NCI-H2196 treated with DMSO at 0.1 percent for 48 hours (cell line): ENCODE results near the gene EVPL.
"Not testable (repeated sequence)": the region's sequence is repeated elsewhere in the genome, so short reads cannot be mapped to it uniquely, and the experiment has no call there.

ENCODE experiments used
- DNase-seq: peaks from one replicate; lab custom pipeline; 2025; ENCODE audit not compliant: unreplicated experiment; lab: John Stamatoyannopoulos, UW

EVPL gene

DNA sequence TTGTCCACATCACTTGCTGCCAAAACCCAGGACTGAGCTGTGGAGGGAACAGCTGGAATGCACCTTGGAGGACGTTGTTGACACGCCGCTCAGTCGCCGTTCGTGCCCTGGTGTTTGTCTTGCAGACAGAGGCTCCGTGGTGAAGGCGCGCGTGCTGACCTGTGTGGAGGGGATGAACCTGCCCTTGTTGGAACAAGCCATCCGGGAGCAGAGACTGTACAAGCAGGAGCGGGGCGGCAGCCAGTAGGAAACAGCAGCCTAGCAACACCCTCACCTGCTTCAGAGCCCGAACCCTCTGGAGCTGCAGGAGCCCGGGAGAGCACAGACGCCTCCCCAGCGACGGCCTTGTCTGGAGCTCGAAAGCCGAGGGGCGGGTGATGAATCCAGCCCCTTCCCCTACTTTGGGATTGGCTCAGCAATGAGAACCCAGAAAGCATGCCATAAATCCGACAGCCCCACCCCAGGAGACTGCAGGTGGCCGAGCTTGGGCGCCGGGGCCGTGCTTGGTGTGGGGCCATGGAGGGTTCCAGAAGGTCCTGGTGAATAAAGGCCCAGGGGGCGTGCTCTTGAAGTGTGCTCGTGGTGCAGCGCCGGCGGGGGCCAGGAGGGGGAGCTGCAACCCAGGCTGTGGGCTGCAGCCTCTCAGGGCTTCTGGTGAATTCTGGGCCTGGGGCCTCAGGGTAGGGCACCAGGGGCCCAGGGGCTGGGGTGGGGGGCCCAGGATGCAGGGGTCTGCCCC, 26.9 kb downstream of the EVPL start:
- DNase-seq: no peak

- no peak for DNase-seq
Measured at GRCh38 chr17:75998327-75998795, 28.7 kb downstream of the EVPL start.

DNA sequence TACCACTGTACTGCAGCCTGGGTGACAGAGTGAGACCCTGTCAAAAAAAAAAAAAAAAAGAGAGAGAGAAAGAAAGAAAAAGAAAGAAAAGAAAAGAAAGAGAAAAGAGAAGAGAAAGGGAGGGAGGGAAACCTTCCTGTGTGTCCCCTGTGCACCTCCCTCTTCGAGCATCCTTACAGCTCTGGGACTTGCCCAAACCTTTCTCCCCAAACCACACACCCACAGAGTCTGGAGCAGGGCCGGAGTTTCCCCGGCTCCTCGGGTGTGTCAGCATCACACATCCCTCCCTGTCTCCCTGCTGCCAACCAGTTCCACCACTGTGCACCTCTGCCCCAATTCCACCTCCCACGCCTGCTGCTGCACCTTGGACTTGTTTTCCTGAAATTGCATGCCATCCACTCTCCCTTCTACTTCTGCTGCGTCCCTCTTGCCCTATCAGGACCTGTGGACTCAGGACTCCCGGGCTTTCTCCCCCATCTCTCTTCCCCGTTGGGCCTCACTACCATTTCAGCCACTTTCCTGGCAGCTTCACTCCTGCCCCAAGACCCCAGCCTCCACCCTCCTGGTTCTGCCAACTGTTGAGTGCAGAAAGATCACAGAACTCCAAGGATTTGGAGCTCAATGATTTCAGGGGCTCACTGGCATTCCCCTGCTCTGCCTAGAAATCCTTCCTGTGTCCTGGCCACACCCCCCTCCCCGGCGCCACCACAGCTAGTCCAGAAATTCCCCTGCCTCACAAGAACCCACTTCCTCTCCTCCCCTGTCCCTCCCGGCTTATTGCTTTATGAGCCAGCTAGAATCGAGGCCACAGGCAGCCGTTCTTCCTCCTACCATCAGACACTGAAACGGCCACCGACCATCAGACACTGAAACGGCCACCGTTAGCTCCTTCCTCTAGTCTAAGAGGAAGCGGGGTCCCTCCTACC, 30.2 kb downstream of the EVPL start:
- no peak for DNase-seq

DNA sequence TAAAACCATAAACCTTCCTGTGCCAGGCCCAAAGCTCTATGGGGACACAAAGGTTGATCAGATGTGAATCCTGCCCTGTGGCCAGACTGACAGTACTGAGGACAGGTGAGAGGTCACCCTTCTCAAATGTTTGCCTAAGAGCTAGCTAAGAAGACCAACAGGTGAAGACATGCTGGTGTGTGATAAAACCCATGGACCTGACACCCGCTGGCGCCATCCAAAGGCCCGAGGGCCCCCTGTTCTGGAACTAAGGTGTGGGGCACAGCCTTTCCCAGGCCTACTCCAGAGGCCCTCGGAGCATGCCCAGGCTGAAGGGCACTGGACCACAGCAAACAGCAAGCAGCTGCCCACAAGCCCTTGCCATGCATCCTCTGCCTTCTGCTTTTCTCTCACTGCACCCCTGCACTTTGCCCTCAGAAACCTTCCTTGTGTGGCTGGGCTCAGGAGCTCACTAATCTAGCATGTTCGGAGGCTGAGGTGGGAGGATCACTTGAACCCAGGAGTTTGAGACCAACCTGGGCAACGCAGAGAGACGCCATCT, 31.7 kb downstream of the EVPL start:
- DNase-seq: no peak

DNA sequence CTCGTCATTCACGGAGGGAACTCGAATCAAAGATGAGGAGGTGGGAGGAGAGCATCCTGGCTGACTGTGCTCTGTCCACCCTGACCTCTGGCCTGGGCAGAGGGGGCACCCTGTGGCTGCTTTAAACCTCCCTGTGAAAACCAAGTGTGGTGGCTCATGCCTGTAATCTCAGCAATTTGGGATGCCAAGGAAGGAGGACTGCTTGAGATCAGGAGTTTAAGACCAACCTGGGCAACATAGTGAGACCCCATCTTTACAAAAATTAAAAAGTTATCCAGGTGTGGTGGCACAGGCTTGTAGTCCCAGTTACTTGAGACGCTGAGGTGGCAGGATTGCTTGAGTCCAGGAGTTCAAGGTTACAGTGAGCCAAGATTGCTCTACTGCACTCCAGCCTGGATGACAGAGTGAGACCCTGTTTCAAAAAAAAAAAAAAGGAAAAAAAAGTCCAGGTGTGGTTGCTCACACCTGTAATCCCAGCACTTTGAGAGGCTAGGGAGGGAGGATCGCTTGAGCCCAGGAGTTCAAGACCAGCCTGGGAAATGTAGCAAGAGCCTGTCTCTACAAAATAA, 32.2 kb downstream of the EVPL start:
- DNase-seq: no peak

DNA sequence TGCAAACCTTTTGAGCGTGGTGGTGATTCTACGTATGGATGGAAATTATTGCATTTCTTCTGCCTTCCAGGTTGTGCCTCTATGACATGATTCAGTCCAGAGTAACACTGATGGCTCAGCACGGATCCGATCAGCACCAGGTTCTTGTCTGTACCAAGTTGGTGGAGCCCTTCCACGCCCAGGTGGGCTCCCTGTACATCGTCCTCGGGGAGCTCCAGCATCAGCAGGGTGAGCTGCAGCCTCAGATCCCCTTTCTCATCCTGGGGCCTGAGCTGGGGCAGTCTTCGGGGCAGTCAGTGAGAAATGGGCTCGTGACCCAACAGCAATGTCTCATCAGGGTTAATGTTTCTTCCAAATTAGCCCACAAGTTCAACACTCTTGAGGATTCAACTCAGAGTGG, 35.7 kb downstream of the EVPL start:
- DNase-seq: no peak

- DNase-seq: no peak
Measured at GRCh38 chr17:75987041-75987440, 40.1 kb downstream of the EVPL start.

GRCh38 chr17:75985986-75986385, 41.1 kb downstream of the EVPL start:
- DNase-seq: no peak

DNA sequence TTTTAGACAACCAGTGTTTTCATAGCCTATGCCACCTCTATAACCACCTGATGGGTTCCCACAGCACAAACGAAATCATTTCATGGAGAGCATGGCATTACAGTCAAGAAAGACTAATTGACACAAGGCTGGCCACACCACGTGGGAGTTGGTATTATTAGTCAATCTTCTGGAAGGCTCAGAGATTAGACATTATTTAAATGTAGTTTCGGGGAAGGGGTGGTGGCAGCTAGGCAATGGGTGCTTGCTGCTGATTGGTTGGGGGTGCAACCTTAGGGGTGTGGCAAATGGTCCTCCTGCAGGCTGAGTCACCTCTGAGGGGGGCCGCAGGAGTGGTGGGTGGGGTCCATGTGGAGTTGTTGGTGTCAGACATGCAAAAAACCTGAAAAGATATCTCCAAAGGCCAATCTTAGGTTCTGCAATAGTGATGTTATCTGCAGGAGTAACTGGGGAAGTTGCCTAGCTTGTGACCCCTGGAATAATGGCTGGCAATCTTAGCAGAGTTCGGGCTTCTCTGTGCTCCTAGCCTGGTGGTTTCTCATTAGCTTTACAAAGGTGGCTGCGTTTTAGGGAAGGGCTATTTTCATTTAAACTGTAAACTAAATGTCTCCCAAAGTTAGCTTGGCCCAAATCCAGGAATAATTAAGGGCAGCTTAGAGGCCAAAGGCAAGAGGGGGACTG, 43.5 kb downstream of the EVPL start:
- no peak for DNase-seq

GRCh38 chr17:75981019-75981615, 46.0 kb downstream of the EVPL start:
- no peak for DNase-seq

GRCh38 chr17:75980188-75981018, 46.7 kb downstream of the EVPL start:
- no peak for DNase-seq

GRCh38 chr17:75979705-75980187, 47.4 kb downstream of the EVPL start:
- DNase-seq: no peak

GRCh38 chr17:75978938-75979704, 48.0 kb downstream of the EVPL start, which contains the start of the genes ACOX1 and TEN1:
TSS of gene ACOX1 (minus strand) at chr17:75979166. CDS start at chr17:75979073, 93 bp downstream.
TSS of gene TEN1 (plus strand) at chr17:75979240. CDS start at chr17:75986193, 6,953 bp downstream.
- peak; percentile 99 for DNase-seq

GRCh38 chr17:75976175-75976848, 50.8 kb downstream of the EVPL start:
- DNase-seq: no peak

- DNase-seq: no peak
Measured at GRCh38 chr17:75975757-75976174, 51.3 kb downstream of the EVPL start.

DNA sequence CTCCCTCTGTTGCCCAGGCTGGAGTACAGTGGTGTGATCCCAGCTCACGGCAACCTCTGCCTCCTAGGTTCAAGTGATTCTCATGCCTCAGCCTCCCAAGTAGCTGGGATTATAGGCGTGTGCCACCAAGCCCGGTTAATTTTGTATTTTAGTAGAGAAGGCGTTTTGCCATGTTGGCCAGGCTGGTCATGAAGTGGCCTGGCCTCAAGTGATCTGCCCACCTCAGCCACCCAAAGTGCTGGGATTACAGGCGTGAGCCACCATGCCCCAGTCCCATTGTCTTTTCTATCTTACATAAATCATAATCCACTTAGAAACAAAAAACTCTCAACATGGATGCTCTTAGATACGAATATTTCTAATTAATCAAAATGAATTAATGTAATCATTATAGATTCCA, 51.9 kb downstream of the EVPL start:
- not testable (repeated sequence) for DNase-seq

DNA sequence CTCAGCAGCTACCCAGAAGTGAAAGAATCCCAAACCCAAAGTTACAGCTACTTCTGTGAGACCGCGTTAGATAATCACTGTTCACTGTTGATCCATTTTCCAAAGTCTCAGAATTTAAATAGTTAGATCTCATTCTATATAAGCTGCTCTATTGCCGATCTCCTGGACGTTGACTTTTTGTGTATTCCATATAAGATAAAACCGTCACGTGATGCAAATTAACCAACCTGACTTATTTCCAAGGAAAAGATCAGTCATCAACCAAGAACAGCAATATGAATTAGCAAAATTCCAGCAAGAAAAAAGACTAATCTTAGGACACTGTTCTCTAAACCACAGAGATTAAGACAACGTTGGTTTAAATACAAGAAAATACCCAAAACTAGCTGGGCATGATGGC, 56.5 kb downstream of the EVPL start:
- DNase-seq: no peak

- no peak for DNase-seq
Measured at GRCh38 chr17:75970011-75970523, 57.0 kb downstream of the EVPL start.
